EL (cell line): ENCODE data around the gene KCNK17.

Experiments
- DNase-seq: peaks from one replicate; pipeline ENCODE4 v3.0.0-alpha.2; 2016

KCNK17 gene

DNA sequence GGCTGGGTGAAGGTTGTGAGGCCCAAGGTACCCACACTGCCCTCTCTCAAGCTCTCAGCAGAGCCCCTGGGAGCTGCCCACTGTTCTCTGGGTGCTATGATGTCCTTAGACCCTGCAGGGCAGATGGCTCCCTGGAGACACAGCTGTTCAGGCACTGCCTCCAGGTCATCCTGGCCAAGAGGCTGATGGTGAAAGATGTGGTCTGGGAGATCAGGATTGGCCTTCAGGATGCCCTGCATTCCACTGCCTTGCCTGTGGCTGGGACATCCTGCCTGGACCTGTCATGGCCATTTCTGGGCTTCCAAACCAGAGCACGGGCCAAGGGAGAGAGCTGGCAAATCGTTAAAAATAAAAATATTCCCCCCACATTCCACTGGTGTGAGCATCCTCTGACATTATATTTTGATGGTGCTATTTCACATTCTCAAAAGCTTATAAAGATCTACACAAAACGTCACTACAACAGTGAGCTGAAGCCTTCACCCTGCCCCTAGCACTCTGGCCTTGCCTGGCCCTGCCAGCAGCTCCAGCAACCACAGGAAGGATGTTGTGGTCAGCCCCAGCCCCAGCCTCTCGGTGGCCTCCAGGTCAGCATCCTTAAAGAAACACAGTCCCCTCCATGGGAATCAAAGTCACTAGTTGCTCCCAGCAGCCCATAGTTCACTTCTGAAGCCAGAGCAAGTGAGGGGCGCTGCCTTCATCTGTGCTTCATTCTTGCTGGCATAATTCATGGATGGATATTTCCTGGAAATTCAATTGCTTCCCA is 21.7 kb upstream of the KCNK17 start:
- DNase-seq: peak; percentile 37

DNA sequence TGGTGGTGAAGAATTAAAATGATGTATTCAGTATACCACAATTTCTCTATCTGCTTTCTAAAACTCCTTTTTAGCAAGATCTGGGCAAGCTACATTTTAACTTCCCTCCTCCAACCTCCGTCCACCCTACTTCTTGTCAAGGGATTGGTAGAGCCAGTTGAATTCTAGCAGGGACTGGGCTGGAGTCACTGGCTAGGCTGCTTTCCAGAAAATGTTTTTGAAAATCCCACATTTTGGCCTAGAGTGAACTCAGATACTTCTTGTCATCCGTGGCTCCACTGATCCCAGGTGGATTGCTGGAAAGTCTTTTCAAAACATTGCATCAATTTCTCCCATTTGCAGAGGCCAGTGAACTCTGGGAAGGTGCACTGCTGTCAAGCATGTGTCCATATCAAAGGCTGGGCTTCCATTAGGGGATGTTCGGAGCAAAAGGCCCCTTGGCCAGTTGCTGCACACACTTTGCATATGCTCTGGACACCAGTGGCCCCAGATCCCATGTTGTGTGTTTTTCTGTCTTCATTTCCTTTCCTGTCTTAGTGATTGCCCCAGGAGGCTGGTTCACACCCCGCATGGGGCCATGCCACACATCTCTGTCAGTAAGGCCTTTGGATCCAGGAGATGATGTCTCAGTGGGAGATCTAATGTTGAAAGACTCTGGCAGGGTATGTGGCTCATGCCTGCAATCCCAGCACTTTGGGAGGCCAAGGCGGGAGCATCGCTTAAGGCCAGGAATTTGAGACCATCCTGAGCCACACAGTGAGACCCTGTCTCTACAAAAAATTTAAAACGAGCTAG is 19.6 kb upstream of the KCNK17 start:
- DNase-seq: no peak

DNA sequence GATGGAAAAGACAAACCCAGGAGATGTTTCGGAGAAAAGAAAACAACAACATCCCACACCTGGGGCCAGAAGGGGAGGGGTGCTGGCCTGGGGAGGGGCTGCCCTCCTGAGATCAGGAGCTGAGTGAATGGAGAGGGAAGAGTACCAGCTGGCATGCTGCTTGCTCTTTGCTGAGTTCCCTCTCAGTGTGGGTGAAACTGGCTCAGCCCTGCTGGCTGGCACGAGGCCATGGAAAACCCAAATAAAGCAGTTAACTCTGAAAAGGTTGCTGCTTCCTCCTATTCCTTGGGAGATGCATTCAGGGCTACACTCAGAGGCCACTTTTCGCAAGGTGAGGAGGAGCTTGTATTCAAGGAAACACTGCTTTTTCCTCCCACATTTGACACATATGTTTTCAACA is 16.3 kb upstream of the KCNK17 start:
- DNase-seq: no peak

DNA sequence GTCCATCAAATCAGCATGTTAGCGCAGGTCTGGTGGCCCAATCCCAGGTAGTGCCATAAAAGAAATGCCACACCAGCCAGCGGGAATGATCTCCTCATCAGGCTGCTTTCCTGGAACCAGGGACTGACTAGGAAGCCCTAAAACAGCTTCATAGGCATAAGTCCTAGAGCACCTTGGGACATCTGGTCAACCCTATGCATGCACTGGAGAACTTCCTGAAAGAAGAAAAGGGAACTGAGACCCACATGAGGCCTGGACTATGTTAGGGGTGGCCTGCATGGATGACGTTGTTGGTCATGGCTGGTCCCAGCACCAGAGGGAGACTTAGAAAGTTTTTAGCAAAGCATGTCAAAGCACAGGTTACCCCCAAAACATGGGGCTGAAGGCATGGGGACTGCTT is 15.8 kb upstream of the KCNK17 start:
- no peak for DNase-seq

DNA sequence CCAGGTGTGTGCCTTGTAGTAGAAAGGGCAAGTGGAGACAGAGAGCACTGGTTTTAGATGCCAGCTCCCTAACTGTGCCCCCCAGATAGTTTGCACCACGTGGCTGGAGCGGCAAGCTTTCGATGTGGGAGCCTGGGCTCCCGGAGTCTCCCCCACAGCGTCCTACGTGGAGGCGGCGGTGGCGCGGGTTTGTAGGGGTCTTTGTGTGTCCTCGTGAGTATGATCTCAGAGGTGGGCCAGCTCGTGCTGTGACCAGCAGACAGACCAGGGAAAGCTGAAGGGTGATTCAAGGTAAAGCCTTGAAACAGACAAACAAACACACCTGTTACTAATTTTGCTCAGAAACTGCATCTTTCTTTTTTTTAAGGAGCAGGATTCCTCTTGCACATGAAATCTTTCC is 13.8 kb upstream of the KCNK17 start:
- no peak for DNase-seq

DNA sequence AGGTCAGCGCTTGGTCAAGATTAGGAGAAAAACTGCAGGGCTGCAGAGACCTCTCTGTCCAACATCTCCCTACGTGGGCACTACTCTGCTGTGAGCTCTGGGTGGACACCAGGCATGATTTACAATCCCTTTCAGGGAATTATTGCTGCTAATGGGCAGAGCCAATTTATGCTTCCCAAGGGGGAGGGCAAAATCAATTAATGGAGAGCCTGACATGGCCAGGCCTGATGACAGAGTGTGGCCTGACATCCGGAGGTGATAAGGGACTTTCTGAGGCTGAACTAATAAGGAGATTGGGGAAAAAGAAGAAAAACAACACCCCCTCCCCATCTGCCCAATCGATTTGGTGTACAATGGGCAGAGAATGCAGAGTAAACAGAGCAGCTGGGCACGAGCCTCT is 13.3 kb upstream of the KCNK17 start:
- no peak for DNase-seq

DNA sequence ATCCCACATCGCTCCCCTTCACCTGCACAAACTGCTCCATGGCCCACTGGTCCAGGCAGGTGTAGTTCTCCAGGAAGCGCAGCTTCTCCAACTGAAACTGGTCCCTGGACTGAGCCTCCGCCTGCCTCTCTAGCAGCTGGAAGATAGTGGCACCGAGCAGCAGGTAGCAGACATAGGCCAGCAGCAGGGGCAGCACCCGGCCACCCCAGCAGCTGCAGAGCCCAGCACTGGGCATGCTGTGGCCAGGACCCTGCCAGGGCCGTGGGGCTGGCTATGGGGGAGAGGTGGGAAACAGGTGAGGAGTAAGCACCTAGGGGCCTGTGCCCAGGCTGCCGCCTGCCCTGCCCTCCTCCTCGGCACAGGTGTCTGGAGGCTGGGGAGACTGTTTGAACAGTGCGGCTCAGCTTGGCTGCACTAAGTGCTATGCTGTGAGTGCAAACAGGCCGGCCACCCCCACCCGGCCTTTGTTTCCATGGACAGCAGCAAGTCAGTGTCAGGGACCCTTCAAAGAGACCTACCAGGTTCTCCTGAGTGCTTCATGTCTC is 8.2 kb upstream of the KCNK17 start, which contains the start of gene KCNK16:
Gene KCNK16, minus strand, starts transcription at position 397 of the 545 bp plus-strand sequence. Its CDS starts 162 bp downstream, at position 235.
- DNase-seq: no peak

DNA sequence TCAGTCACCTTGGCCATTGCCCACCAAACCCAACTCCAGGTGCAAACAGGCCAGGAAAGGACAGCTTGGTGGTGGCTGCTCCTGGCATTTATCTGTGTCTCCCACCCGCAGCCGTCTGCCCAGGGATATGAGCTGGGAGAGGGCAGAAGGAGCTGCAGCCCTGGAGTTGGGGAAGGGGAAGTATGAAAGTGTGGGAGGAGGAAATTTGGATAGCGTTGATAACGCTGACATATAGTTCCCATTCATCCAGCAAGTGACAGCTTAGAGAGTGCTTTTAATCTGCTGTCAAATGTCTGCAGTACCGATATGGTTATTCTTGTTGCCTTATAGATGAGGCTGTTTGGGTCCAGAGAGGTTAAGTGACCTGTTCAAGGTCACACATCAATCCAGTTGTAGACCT is 7.5 kb upstream of the KCNK17 start:
- DNase-seq: no peak

DNA sequence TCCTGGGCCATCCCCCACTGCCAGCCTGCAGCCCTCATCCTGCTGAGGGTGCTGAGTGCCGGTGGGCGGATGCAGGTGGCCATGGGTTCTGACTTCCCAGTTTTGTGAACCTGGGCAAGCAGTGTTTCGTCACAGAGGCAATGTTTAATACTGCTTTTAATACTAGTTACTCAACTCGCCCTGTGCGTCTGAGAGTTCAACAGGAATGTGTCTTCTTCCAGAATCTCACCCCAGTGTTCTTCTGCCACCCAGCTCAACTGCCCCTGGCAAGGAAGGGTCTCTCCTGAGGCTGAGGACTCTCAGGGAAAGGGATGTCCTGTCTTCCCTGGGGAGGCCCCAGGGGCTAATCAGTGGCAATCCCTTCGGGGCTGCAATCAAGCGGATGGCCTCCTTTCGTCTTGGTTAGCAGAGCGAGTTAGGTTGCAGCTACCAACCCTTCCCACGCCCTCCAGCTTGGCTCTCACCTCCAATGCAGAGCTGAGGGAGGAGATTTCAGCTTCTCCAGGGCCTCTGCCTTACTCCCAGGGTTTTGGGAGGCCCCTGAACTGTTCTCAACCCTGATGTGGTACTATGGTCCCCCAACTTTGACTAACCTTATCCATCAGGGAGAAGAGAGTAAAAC is 6.3 kb upstream of the KCNK17 start:
- no peak for DNase-seq

DNA sequence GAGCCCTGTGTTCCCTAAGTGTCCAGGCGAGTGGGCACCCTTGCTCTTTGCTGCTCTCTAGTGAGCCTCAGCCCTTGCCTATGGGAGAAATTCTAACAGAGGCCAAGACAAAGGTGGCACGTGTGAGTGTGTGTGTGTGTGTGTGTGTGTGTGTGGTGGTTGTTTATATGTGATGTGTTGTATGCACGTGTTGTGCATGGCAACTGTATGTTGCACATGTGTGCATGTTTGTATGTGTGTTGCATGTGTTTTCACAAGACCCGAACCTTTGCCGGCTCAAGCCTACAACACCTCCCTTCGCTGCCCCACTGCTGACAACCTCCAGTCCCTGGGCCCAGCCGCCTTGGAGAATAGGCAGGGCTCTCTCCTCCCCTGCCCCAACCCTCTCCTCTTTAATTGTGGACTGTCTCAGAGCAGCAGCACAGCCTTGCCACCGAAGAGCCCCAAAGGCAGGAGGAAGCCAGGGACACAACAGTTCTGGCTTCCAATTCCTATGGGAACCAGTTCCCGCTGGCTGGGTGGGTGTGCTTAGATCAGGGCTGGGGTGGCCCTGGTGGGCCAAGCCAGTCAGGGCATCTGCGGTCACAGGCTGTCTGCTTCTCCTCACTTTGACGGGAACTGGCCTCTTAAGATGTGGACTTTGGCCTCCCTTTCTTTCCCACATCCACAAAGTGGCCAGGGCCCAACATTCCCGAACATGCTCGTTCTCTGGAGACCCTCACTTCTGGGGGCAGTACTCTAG is 5.6 kb upstream of the KCNK17 start:
- no peak for DNase-seq

DNA sequence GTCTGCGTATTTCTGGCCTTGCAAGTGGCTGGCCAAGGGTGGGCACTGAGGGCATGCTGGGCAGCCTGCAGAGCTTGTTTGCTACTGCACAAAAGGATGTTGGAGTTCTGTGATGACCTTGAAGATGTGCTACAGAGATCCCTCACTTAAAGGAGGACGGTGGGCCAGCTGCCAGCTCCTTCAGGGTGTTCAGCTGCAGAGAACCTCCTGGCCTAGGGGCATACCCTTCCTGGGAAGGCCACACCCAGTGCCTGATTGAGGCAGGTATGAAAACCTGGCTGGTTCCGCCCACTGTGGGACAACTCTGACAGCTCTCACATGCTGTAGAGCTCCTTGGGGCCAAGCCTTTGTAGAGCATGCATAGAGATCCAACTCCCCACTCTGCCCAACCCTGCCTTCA is 3.0 kb upstream of the KCNK17 start:
- no peak for DNase-seq

DNA sequence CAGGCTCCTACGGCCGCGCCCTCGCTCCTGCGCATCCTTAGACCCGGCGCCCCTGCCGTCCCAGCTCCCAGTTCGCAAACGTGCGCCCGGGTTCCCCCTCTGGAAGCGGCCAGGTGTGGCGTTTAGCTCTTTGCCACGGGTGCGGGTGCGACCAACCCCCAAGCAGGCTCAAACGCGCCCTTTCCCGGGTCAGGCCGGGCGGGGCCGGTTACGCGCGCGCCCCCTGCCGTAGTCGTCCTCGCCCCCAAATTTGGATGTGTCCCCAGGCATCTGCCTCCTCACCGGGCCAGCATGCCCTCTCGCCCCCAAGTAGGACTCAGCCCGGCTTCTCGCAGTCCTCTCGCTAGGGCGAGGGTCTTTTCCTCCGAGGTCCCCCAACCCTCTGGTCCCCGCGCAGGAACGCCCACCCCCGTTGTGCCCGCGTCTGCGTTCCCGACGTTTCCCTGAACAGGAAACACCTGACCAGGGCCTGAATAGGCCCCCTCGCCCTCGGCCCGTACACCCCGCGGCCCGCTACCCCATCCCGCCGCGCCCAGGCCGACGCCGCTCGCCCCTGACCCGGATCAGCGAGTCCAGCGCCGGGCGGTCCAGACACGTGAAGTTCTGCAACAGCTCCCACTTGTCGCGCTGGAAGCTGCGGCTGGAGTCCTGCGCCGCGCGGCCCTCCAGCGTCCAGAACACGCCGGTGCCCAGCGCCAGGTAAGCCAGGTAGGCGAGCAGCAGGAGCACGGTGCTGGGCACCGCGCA is 520 bp downstream of the KCNK17 start:
- DNase-seq: no peak

DNA sequence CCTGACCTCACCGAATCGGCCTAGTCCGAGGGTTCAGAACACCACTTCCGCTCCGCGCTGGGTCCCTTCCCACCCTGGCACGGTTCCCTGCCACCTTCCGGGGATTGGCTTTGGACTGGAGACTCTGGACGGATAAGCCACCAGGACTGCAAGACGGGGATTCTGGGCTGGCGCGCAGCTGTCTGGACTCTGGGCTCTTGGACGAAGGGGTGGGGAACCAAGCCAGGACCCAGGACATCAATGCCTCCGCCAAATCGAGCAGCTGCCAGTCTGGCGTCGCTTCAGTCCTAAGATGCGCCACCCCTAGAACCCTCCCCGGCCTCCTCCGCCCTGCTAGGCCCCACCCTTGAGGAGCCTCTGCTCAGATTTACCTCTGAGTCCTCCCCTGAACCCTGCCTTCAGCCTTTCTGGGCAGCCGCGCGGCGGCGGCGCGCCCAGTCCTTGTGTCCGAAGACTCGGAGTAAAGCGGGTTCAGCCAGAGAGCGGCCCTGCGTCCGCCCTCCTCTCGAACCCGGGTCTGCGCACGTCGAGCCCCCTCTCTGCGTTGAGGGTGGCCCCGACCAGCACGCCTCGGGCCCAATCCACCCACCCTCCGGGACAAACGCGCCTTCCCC is 1.2 kb downstream of the KCNK17 start:
- no peak for DNase-seq

DNA sequence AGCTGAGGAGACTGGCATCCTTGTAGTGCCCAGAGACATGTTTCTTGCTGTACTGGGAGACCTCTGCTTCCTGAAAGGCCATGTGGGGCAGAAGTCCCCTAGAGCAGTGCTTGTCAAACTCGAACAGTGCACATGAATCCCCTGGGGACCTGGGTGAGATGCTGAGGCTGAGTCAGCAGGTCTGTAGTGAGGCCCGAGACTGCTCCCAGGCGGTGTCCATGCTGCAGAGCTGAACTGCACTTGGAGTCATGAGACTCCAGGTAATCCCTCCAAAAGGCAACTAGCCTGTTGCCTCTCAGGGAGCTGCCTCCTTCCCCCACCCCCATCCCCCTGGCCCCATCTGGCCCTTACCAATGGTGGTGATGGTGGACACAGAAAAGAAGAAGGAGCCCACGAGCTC is 3.7 kb downstream of the KCNK17 start:
- DNase-seq: no peak

DNA sequence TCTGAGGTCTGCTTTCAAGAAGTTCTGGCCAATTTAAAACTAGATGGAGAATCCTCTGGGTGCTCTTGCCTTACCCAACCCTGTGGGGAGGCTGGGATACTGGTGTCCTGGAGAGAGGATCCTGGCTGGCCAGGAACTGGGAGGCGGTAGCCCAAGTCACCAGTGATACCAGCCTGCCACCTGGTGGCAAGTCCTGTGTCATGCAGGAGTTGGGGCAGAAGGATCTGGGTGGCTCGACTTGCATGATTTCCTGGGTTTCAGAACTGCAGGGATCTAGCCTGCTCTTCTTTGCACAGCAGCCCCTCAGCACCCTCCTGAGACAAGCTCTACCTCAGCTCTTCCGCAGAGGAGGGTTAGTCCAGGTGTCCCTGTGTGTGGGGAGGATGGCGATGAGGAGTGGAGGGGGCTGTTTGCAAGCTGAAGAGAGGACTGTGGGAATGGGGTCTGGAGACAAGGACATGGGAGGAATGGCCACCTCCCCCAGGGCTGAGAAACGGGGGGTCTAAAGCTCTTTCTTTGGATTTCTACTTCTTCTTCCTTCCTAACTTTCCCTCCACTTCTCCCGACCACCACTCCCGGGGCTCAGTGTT is 4.2 kb downstream of the KCNK17 start:
- DNase-seq: peak; percentile 65

DNA sequence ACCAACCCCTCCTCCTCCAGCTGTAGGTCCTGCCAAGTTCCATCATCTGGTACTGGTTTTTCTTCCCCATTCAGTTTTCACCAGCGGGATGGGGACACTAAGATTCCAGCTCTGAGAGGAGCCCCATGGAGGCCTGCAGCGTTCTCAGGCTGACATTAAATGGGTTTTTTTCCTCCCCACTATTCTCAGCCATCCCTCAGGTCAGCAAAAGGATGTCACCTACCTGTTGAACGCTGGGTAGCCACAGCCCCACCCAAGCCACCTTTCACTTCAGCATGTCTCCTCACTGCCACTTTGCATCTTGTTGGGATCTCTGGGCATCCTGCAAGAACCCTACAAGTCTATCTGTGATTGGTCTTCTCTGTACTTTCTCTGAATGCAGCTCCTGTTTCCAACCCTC is 6.8 kb downstream of the KCNK17 start:
- no peak for DNase-seq

DNA sequence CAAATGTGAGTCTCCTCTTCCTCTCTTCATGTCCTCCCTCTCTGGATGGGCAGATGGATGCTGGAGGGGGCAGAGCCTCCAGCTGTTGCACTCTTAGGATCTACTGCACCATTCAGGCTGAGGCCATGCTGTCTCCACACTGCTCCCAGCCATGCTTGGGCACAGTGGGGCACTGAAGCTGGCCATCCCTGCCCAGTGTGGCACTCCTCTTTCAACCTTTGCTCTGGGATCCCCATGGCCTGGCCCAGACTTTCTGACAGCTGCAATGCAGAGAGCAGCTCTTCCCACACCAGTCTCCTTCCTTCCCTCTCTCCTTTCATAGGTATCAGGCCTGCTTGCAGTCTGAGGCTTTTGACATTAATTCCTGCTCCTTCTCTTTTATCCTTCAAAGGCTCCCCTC is 9.3 kb downstream of the KCNK17 start:
- no peak for DNase-seq

DNA sequence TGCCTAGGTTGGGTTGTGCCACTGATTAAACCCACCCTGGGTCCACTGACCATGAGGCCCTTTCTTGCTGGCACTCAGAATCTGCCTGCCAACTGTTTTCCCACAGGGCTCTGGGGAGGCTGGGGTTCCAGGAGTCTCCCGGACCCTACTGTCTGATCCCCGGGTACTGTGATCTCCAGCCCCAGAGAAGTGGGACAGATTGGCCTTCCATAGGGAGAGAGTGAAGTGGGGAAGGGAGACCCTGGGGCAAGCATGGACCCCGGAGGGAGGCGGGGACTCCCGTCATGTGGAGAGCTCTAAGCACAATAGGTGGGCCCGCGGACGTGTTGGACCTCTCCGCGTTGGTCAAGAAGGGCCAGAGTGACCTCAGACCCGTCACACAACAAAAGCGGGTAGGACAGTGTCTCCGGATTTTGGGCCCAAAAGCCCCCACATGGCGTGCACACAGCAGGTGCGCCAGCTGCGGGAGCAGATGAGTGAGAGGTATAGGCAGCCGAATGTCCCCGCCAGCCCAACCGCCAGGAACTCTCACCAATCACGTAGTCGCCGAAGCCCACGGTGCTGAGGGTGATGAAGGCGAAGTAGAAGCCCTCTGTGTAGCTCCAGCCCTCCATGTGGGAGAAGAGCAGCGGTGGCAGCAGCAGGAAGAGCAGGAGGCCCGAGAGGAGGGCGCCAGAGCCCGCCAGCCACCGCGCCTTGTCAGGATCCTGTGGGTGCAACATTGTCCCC is 10.6 kb downstream of the KCNK17 start:
- no peak for DNase-seq

DNA sequence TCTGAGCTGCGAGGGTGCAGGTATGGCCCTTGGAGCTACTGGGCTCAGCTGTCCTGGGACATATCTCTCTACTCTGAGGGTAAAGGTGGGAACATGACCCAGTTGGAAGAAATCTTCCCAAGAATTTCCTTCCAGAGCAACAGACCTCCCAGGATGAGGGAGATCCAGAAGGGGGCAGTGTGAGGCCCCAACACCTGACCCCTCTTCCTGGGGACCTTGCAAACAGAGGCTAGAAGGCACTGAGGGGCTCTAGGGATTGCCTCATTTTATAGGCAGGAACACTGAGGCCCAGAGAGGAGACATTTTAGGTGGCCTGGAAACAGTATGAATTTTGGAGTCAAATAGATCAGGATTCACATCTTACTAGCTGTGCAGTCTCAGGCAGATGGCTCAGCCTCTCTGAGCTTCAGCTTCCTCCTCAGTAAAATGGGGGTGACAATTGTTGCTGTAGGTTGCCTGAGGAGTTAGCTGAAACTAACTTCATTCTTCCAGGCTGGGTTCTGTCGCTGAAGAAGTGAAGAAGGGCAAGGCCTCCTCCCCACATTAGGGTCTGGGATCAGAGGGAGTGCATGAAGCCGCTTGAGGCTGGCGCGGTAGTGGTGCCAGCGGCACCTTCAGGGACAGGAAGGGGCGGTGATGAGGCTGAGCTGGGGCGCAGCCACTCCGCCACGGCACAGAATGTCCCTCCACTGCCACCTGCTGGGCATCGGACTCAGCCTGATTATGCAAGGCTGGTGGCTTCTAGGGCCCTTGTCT is 11.4 kb downstream of the KCNK17 start:
- DNase-seq: peak; percentile 70

DNA sequence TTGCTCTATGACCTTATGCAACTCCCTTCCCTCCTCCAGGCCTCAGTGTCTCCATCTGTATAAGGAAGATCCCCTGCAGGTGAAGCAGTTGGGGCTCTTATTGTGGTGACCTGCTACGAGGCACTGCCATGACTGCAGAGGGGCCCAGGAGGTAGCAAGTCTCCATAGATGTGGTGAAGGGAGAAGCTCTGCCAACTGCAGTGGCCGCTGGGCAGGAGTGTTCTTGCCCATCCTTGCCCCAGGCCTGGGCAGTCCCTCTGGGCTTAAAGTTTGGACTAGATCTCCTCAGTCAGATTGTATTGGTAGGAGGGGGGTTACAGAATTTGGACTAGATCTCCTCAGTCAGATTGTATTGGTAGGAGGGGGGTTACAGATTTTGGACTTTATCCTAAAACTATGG is 12.2 kb downstream of the KCNK17 start:
- DNase-seq: no peak
